Spinal cord (tissue), 10 donors: Measurements from ENCODE around the gene GALNT16. TPM values are rescaled to one million over a fixed set of nuclear protein-coding genes. Genes with fewer than 3 reads are reported as not detected.

ENCODE experiments used
- DNase-seq, 6 donors: peaks; one replicate each; pipeline versions ENCODE4 v3.0.0 to v3.0.0-alpha.2; 2013 to 2015; ENCODE audit warnings: low spot score in 6 of 6, low read depth in 4 of 6
- H3K27ac ChIP-seq: one replicate; pipeline ENCODE4 v1.5.1; 2013; ENCODE audit warnings: low read depth, low read length, control low read depth
- H3K27me3 ChIP-seq: one replicate; pipeline ENCODE4 v1.6.1; 2013; ENCODE audit warnings: low read length; ENCODE audit not compliant: control insufficient read depth, insufficient read depth
- H3K36me3 ChIP-seq: one replicate; pipeline ENCODE4 v1.6.1; 2013; ENCODE audit warnings: low read length; ENCODE audit not compliant: control insufficient read depth, insufficient read depth
- H3K4me1 ChIP-seq: one replicate; pipeline ENCODE4 v1.6.1; 2013; ENCODE audit warnings: low read length; ENCODE audit not compliant: control insufficient read depth, insufficient read depth
- H3K4me3 ChIP-seq: one replicate; pipeline ENCODE4 v1.5.1; 2013; ENCODE audit warnings: low read depth, low read length, control low read depth
- H3K9me3 ChIP-seq: one replicate; pipeline ENCODE4 v1.6.1; 2013; ENCODE audit warnings: low read length; ENCODE audit not compliant: control insufficient read depth, insufficient read depth
- WGBS: methylation state at CpG from one replicate; pipeline ENCODE4 v1.1.5; 2013; ENCODE audit warnings: missing lambda C conversion rate; ENCODE audit not compliant: insufficient coverage; 5-methylcytosine and 5-hydroxymethylcytosine counted together
- polyA plus RNA-seq, 2 donors: library from polyadenylated mRNA; unstranded; fragments of 120-200 nt; gene quantifications; one replicate each; pipeline ENCODE4 v1.2.1, GENCODE V29; 2013; ENCODE audit not compliant: insufficient read length in 2 of 2
- total RNA-seq, 2 donors: library from RNA; depleted of rRNA in 1 of 2; stranded (reverse); fragments of 120-200 nt in 1 of 2; fragments of >200 nt in 1 of 2; gene quantifications; one replicate each; pipeline versions ENCODE4 v1.2.3 to v1.2.4, GENCODE V29; 2013 to 2014
- donor health status: healthy.

Gene GALNT16
- total and polyA plus RNA-seq, 4 donors, result 9.5 to 60.2 (median 31.5) TPM

- Histone ChIP-seq H3K4me1 (peaks cover 11% of the 10 kb centered on the region), H3K36me3 (peaks cover 11% of the 10 kb centered on the region), H3K9me3 (no peaks in the 10 kb centered on the region), H3K4me3 (no peak overlapping the region), H3K27ac (no peak overlapping the region), H3K27me3 (no peaks in the 10 kb centered on the region)
- no peak for DNase-seq
- WGBS, result 98% methylated on average over 7 of the region's 8 CpGs
Observed at GRCh38 chr14:69318901-69319475, 59.0 kb downstream of the GALNT16 start.

- Histone ChIP-seq H3K4me3 (no peak overlapping the region), H3K27me3 (no peaks in the 10 kb centered on the region), H3K4me1 (peaks cover 18% of the 10 kb centered on the region), H3K27ac (no peak overlapping the region), H3K9me3 (no peaks in the 10 kb centered on the region), H3K36me3 (peaks cover 12% of the 10 kb centered on the region)
- no peak for DNase-seq
- 93% methylated on average over 8 of the region's 8 CpGs for WGBS
Observed at GRCh38 chr14:69319911-69320310, 60.0 kb downstream of the GALNT16 start.

- Histone ChIP-seq H3K27me3 (no peaks in the 10 kb centered on the region), H3K27ac (no peak overlapping the region), H3K4me1 (peaks cover 18% of the 10 kb centered on the region), H3K9me3 (no peaks in the 10 kb centered on the region), H3K4me3 (no peak overlapping the region), H3K36me3 (peaks cover 18% of the 10 kb centered on the region)
- no peak for DNase-seq
- 95% methylated on average over 12 of the region's 18 CpGs for WGBS
Observed at GRCh38 chr14:69320581-69321365, 60.8 kb downstream of the GALNT16 start.

- H3K4me1 ChIP-seq, result peaks cover 18% of the 10 kb centered on the region
- H3K27ac ChIP-seq, result no peak overlapping the region
- H3K9me3 ChIP-seq, result no peaks in the 10 kb centered on the region
- no peaks in the 10 kb centered on the region for H3K27me3 ChIP-seq
- 92% methylated on average over 10 of the region's 11 CpGs for WGBS
- H3K36me3 ChIP-seq, result peaks cover 28% of the 10 kb centered on the region
- DNase-seq, result no peak
- H3K4me3 ChIP-seq, result no peak overlapping the region
Observed at GRCh38 chr14:69321601-69322330, 61.8 kb downstream of the GALNT16 start.

GRCh38 chr14:69323266-69323998 is 63.5 kb downstream of the GALNT16 start:
- peak in 3 of 6 donors; percentile 7 to 83 (median 13) for DNase-seq
- Histone ChIP-seq H3K4me3 (no peak overlapping the region), H3K9me3 (no peaks in the 10 kb centered on the region), H3K4me1 (peaks cover 18% of the 10 kb centered on the region), H3K36me3 (peaks cover 36% of the 10 kb centered on the region), H3K27ac (no peak overlapping the region), H3K27me3 (no peaks in the 10 kb centered on the region)
- 47% methylated on average over 7 of the region's 11 CpGs for WGBS

- Histone ChIP-seq H3K4me1 (peaks cover 18% of the 10 kb centered on the region), H3K4me3 (no peak overlapping the region), H3K27ac (no peak overlapping the region), H3K9me3 (no peaks in the 10 kb centered on the region), H3K27me3 (no peaks in the 10 kb centered on the region), H3K36me3 (peaks cover 37% of the 10 kb centered on the region)
- WGBS, result 30% methylated on average over 1 of the region's 1 CpG
- no peak for DNase-seq
Observed at GRCh38 chr14:69323999-69324282, 64.0 kb downstream of the GALNT16 start.

- no peaks in the 10 kb centered on the region for H3K27me3 ChIP-seq
- DNase-seq, result no peak
Observed at GRCh38 chr14:69324341-69324931, 64.5 kb downstream of the GALNT16 start.

GRCh38 chr14:69325086-69325485 is 65.1 kb downstream of the GALNT16 start:
- DNase-seq, result no peak

More at GRCh38 chr14:69324341-69324931, 64.5 kb downstream of the GALNT16 start:
- Histone ChIP-seq H3K9me3 (no peaks in the 10 kb centered on the region), H3K27ac (no peak overlapping the region), H3K4me3 (no peak overlapping the region), H3K36me3 (peaks cover 37% of the 10 kb centered on the region), H3K4me1 (peaks cover 18% of the 10 kb centered on the region)
- 94% methylated on average over 7 of the region's 9 CpGs for WGBS

GRCh38 chr14:69325646-69326265 is 65.8 kb downstream of the GALNT16 start:
- WGBS, result 95% methylated on average over 7 of the region's 7 CpGs
- no peak overlapping the region for H3K4me3 ChIP-seq
- H3K27me3 ChIP-seq, result no peaks in the 10 kb centered on the region
- no peak overlapping the region for H3K27ac ChIP-seq
- peaks cover 18% of the 10 kb centered on the region for H3K4me1 ChIP-seq
- no peak for DNase-seq
- H3K36me3 ChIP-seq, result peaks cover 36% of the 10 kb centered on the region
- no peaks in the 10 kb centered on the region for H3K9me3 ChIP-seq

More at GRCh38 chr14:69325086-69325485, 65.1 kb downstream of the GALNT16 start:
- H3K27me3 ChIP-seq, result no peaks in the 10 kb centered on the region
- 93% methylated on average over 5 of the region's 8 CpGs for WGBS
- H3K9me3 ChIP-seq, result no peaks in the 10 kb centered on the region
- H3K27ac ChIP-seq, result no peak overlapping the region
- peaks cover 37% of the 10 kb centered on the region for H3K36me3 ChIP-seq
- no peak overlapping the region for H3K4me3 ChIP-seq
- peaks cover 18% of the 10 kb centered on the region for H3K4me1 ChIP-seq
